ENCODE results near the gene TADA3. TPM values are rescaled to one million over a fixed set of nuclear protein-coding genes. Genes with fewer than 3 reads are reported as not detected.
A peak's percentile ranks its signal among the peaks of the same experiment; 100 is the strongest.

TADA3 gene
- total and polyA plus RNA-seq, 9 of the 15 experiments (the other 6 are each of a cell fraction or from before 2014, with no cell fraction given): 4.1 to 110 (median 74.8) TPM

GRCh38 chr3:9731206-9732079 is 60.8 kb downstream of the TADA3 start, which contains the start of gene BRPF1 (continued):
- no peak for TF ChIP-seq ZNF830 (CRISPR knock-in tag; IDR thresholded peaks at IDR 0.05)
- peak; percentile 99 for TF ChIP-seq EP300 (IDR thresholded peaks at IDR 0.05; ENCODE audit: low read length)
- TF ChIP-seq ZNF232 (CRISPR knock-in tag; IDR thresholded peaks at IDR 0.05): no peak
- peak; percentile 60; the same call in 1 of the 2 replicates for TF ChIP-seq ZBTB7A (IDR thresholded peaks at IDR 0.05; ENCODE audit: borderline replicate concordance, control insufficient read depth, low read depth, low read length)
- no peak for TF ChIP-seq NUFIP1 (IDR thresholded peaks at IDR 0.05; ENCODE audit: partially characterized antibody)
- TF ChIP-seq ZNF212 (CRISPR knock-in tag; IDR thresholded peaks at IDR 0.05): no peak
- peak; percentile 78 for TF ChIP-seq L3MBTL2 (IDR thresholded peaks at IDR 0.05)
- no peak for TF ChIP-seq NR2C2 (CRISPR knock-in tag; IDR thresholded peaks at IDR 0.05)
- TF ChIP-seq NR2C2 (tag; IDR thresholded peaks at IDR 0.05): peak; percentile 80
- TF ChIP-seq NRF1 (conservative IDR thresholded peaks at IDR 0.05 in 1 of 2, IDR thresholded peaks at IDR 0.05 in 1 of 2): peak; percentile 87 to 90
- no peak for TF ChIP-seq MCM2 (IDR thresholded peaks at IDR 0.05; ENCODE audit: low read depth)
- TF ChIP-seq ZNF395 (CRISPR knock-in tag; IDR thresholded peaks at IDR 0.05): no peak
- TF ChIP-seq, protein P1, sequence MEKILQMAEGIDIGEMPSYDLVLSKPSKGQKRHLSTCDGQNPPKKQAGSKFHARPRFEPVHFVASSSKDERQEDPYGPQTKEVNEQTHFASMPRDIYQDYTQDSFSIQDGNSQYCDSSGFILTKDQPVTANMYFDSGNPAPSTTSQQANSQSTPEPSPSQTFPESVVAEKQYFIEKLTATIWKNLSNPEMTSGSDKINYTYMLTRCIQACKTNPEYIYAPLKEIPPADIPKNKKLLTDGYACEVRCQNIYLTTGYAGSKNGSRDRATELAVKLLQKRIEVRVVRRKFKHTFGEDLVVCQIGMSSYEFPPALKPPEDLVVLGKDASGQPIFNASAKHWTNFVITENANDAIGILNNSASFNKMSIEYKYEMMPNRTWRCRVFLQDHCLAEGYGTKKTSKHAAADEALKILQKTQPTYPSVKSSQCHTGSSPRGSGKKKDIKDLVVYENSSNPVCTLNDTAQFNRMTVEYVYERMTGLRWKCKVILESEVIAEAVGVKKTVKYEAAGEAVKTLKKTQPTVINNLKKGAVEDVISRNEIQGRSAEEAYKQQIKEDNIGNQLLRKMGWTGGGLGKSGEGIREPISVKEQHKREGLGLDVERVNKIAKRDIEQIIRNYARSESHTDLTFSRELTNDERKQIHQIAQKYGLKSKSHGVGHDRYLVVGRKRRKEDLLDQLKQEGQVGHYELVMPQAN (IDR thresholded peaks at IDR 0.05; ENCODE audit: borderline replicate concordance): no peak; the same call in 1 of the 2 replicates
- no peak for TF ChIP-seq PRPF4 (IDR thresholded peaks at IDR 0.05; ENCODE audit: insufficient read depth, low read depth, low read length, poor library complexity, severe bottlenecking)
- TF ChIP-seq ZNF785 (CRISPR knock-in tag; IDR thresholded peaks at IDR 0.05): no peak
- TF ChIP-seq, protein P2, sequence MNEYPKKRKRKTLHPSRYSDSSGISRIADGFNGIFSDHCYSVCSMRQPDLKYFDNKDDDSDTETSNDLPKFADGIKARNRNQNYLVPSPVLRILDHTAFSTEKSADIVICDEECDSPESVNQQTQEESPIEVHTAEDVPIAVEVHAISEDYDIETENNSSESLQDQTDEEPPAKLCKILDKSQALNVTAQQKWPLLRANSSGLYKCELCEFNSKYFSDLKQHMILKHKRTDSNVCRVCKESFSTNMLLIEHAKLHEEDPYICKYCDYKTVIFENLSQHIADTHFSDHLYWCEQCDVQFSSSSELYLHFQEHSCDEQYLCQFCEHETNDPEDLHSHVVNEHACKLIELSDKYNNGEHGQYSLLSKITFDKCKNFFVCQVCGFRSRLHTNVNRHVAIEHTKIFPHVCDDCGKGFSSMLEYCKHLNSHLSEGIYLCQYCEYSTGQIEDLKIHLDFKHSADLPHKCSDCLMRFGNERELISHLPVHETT (CRISPR knock-in tag; conservative IDR thresholded peaks at IDR 0.05 in 1 of 2, IDR thresholded peaks at IDR 0.05 in 1 of 2): peak in 1 of 2 experiments; percentile 98; a peak in 2 of 4 replicates
- TF ChIP-seq CCAR2 (IDR thresholded peaks at IDR 0.05; ENCODE audit: low read depth, low read length): no peak
- TF ChIP-seq ZBTB9 (CRISPR knock-in tag; IDR thresholded peaks at IDR 0.05): peak; percentile 91
- no peak for TF ChIP-seq TSC22D4 (tag; IDR thresholded peaks at IDR 0.05)
- no peak for TF ChIP-seq RBM34 (IDR thresholded peaks at IDR 0.05; ENCODE audit: borderline replicate concordance, insufficient read depth, low read length)
- TF ChIP-seq ZNF384 (IDR thresholded peaks at IDR 0.05; ENCODE audit: low read depth, low read length): no peak
- peak; percentile 97 for TF ChIP-seq RB1 (IDR thresholded peaks at IDR 0.05; ENCODE audit: low read depth)

Data from K562 (cell line).